HFF-Myc (cell line): Measurements from ENCODE around the gene RAB4A.
"Not testable (repeated sequence)": the region's sequence is repeated elsewhere in the genome, so short reads cannot be mapped to it uniquely, and the experiment has no call there.

Experiments used
- DNase-seq: peaks from one replicate; pipeline ENCODE4 v3.0.0-alpha.2; 2011; ENCODE audit warnings: low read depth; ENCODE audit errors: extremely low read depth
- H3K4me3 ChIP-seq: replicated peaks from 2 replicates; pipeline ENCODE4 v1.5.1; 2011; ENCODE audit warnings: low read depth, mild to moderate bottlenecking, control low read depth, low read length
- TF ChIP-seq, protein P1 (sequence below): IDR thresholded peaks from 2 replicates; pipeline ENCODE4 v1.5.1; 2012; ENCODE audit warnings: mild to moderate bottlenecking, low read depth, low read length, control low read depth; ENCODE audit errors: missing control alignments

RAB4A gene

DNA sequence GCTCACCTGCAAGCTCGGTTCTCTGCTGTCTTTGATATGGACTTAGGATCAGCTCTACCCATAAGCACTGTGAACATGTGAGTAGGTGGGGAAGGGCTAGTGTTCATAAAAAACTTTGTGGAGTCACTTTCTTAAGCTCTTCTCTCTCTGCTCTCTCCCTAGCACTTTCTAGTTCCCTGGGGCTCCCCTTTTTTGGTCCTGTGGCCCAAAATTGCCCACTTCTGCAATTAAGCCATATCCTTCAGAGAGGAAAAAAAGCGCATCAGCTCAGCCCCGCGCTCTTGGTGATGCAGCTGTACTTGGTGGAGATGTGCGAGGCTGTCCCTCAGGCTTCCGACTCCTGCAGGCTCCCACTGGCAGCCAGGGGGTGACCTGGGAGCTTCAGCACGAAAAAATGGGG is 48.6 kb downstream of the RAB4A start:
- TF ChIP-seq, protein P1, sequence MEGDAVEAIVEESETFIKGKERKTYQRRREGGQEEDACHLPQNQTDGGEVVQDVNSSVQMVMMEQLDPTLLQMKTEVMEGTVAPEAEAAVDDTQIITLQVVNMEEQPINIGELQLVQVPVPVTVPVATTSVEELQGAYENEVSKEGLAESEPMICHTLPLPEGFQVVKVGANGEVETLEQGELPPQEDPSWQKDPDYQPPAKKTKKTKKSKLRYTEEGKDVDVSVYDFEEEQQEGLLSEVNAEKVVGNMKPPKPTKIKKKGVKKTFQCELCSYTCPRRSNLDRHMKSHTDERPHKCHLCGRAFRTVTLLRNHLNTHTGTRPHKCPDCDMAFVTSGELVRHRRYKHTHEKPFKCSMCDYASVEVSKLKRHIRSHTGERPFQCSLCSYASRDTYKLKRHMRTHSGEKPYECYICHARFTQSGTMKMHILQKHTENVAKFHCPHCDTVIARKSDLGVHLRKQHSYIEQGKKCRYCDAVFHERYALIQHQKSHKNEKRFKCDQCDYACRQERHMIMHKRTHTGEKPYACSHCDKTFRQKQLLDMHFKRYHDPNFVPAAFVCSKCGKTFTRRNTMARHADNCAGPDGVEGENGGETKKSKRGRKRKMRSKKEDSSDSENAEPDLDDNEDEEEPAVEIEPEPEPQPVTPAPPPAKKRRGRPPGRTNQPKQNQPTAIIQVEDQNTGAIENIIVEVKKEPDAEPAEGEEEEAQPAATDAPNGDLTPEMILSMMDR: no peak
- no peak overlapping the region for H3K4me3 ChIP-seq
- DNase-seq: no peak

DNA sequence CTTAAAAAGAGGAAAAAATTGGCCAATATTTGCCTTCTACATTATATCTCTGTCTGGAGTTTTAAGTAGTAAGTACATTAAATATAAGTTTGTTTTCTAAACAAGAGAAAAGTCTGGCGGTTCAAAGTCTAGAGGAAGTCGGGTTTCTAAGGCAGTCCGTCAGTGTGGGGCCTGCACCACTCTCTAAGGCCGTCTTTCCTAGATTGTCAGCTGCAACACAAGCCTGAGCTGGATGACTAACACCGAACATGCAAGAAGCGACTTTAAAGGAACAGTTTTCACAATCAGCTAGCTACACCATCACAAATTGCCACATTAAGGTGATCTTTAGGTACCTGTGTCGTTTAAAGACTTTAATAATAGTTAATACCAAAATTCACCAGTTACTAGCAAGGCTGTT is 52.3 kb downstream of the RAB4A start:
- H3K4me3 ChIP-seq: no peak overlapping the region
- TF ChIP-seq, protein P1: no peak
- DNase-seq: no peak

DNA sequence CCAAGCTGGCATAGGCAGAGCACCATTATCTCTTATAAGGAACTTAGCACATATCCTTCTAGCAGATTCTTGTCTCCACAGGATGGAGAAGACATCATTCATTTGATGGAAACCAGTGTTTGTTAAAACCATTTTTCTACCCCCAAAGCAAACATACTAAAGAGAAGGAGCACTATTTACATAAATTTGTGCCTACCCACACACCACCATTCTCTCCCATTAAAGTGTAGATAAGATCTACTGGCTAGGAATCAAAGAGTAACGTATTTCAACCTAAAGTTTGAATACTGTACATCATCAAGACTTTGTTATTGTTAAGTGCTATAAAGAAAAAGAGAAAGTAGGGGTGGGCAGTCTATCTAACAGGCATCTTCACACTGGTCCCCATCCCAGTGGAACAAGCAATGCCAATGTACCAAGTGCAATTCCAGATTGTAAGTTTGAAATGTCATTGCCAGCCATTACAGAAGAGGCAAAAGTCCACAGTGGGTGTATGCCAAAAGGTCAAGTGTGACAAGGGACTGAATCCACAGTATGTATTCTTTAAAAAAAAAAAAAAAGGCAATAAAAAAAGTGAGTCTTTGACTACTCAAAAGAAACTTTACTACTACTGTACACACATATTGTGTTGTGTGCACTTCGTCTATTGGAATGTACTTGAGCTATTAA is 53.1 kb downstream of the RAB4A start:
- no peak overlapping the region for H3K4me3 ChIP-seq
- TF ChIP-seq, protein P1: no peak
- no peak for DNase-seq

DNA sequence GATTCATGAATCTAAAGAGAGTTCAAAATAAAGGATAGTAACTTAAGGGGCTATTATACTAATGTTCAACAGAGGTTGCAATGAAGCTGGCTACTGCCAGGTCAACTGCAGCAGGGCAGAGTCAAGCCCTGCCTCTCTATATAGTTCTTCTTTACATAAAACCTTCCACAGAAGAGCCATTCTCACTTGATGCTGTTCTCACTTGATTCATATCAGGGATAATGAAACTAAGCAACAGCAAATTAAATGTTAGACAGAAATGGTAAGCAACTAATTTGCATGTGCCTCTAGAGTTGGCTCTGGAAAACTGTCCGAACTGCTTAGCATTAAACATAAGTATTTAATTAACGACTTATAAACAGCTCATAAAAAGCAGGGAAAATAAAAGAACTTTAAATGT is 54.5 kb downstream of the RAB4A start:
- no peak for DNase-seq
- no peak overlapping the region for H3K4me3 ChIP-seq
- TF ChIP-seq, protein P1: no peak

DNA sequence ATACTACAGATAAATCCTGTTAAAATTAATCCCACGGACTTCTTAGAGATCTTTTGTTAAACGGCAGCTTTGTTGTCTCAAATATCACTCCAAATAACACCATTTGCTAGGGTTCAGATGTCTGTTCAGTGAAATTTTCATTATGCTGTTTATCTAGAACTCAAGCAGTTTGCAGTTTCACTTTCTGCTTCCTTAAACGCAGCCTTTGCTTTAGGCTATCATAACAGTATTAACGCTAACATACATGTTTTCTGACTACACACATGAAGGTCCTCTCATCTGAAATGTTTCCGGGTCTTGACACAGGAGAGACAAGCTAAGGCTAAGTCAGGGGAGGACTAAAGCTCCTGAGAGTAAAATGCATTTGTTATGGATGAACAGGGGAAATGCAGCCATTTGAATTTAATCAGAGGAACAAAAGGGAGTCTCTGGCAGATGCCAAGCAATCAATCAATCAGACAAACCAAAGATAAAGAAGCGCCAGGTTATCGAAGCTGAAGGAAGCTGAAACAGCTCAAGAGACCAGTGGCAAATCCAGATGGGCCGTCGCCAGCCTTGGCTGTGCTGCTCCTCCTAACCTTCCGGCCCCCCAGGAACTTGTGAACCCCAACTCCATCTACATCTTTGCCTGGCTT is 55.1 kb downstream of the RAB4A start:
- TF ChIP-seq, protein P1: no peak
- DNase-seq: no peak
- H3K4me3 ChIP-seq: no peak overlapping the region

DNA sequence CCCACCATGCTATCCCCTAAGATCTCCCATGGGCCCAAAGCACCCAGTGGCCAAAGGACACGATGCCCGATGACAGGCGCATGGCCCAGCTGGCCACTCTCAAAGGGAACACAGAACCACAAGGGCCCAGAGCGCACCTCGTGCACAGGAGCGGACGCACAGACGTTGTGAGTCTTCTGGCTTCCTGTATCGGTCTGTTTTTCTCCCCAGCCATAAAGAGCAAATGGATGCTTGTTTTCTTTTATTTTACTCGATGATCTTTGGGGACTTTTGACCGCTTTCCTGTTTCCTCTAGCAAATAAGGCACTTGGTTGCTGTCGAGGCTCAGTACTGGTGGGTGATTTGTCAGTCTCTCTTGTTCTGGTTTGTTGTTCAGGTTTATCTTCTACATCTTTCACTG is 55.7 kb downstream of the RAB4A start:
- TF ChIP-seq, protein P1: no peak
- no peak for DNase-seq
- no peak overlapping the region for H3K4me3 ChIP-seq

DNA sequence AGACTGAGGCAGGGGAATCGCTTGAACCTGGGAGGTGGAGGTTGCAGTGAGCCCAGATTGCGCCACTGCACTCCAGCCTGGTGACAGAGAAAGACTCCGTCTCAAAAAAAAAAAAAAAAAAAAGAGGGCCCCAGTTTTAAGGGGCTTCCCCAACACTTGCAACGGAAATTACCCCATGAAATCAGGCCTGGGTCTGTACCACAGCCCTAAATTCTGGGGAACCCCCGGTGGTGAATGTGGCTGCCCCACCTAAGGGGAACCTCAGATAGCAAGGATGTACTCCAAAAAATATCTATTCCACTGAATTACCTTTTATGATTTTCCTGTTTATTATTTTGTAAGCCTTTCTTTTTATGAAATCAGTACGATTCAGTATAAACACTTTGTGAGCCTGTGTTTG is 56.9 kb downstream of the RAB4A start:
- H3K4me3 ChIP-seq, DNase-seq: not testable (repeated sequence)
